Jurkat, Clone E6-1 (cell line): Measurements from ENCODE around the gene ITPR1.

ENCODE experiments used
- DNase-seq: peaks from one replicate; pipeline ENCODE4 v3.0.0-alpha.2; 2011; ENCODE audit warnings: low read depth, low spot score
- H3K4me3 ChIP-seq: 2 replicates; pipeline ENCODE4 v1.5.1; 2011; ENCODE audit warnings: mild to moderate bottlenecking, low read length, control low read depth, moderate library complexity

Gene ITPR1

DNA sequence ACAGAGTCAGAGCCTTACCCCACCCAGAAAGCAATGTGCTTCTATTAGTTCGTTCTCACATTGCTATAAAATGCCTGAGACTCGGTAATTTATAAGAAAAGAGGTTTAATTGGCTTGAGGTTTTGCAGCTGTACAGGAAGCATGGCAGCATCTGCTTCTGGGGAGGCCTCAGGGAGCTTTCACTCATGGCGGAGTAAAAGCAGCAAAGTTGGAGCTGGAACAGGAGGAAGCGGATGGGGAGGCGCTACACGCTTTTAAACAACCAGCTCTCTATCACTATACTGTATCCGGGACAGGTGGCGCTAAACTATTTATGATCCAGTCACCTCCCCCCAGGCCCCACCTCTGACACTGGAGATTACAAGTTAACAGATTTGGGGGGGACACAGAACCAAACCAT lies 309.8 kb downstream of the ITPR1 start:
- H3K4me3 ChIP-seq: no peak overlapping the region
- no peak for DNase-seq

DNA sequence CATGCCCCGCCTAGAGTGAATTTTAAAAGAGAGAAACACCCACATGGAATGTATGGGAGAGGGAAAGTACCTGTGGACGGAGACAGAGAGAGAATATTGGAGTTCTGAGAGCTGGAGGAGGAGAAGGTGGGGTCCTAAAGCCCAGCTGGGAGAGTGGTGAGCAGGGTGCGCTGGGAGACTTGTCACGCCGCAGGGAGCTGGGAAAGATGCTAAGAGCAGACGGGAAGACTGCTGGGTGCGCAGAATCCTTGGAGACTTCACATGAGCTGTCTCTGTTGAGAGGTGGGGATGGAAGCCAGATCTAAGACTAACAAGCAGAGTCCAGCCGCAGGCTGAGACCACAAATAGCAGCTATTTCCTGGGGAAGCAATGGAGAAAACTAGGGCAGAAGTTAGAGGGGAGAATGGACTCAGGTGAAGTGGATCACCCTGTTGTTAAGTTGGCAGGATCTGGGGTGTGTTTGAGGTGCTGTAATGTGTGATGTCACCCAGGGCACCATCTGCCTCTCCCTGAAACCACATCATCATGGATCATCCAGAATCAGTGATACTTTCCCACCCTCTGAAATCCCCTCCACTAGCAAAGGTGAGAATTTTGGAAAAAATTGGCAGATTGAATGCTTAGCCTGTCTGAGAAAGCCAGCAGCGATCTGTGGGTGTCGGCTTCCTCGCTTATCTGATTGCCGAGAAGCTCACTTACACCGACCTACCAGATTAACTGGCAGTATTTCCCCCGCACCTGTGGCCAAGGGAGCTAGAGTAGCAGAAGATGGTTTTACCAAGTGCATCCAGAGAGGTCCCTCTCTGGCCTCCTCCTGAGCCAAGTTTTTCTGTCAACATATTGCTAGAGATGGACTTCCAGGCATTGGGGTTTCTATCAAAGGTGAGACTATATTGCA lies 311.3 kb downstream of the ITPR1 start:
- peak; percentile 57 for DNase-seq
- H3K4me3 ChIP-seq: no peak overlapping the region

DNA sequence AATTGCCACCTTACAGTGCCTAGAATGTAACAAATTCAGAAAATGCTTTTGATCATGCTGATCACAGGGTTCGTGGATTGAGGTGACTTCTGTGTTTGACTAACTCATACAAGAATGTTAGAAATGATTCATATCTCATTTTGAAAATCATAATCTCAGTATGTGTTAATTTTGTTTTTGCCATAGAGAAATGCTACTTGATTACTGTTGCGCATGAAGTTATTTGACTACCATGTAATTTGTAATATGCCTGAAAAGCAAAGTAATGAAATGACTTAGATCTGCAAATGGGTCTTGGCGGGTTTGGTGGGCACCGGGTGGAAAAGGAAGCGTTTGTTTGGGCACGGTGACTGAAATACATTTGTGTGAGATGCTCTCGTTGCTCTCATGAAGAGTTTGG lies 312.5 kb downstream of the ITPR1 start:
- H3K4me3 ChIP-seq: no peak overlapping the region
- DNase-seq: no peak

DNA sequence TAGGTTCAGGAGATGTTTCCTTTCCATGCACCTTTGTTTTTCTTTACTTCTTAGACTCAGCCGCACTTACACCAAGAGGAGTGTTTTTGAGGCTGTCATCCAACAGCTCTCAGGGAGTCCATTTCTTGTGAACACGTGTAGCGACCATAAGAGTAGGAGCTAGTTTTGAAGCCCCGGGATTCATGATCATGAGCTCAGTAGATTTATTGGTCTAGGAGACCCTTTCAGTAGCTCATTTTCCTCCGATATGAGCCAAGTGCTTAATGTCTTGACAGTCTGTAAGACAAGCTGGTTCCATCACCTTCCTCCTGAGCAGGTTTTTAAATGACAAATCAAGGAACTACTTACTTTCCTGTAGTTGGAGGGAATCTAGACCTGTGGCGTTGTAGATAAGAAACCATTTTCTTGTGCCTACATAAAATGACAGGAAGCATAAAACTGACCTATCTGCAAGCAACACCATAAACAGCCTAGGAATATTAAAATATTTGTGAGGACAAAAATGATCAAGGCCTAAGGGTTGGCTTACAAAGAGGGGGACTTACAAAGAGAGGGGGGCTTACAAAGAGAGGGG lies 313.5 kb downstream of the ITPR1 start:
- DNase-seq: no peak
- H3K4me3 ChIP-seq: no peak overlapping the region

DNA sequence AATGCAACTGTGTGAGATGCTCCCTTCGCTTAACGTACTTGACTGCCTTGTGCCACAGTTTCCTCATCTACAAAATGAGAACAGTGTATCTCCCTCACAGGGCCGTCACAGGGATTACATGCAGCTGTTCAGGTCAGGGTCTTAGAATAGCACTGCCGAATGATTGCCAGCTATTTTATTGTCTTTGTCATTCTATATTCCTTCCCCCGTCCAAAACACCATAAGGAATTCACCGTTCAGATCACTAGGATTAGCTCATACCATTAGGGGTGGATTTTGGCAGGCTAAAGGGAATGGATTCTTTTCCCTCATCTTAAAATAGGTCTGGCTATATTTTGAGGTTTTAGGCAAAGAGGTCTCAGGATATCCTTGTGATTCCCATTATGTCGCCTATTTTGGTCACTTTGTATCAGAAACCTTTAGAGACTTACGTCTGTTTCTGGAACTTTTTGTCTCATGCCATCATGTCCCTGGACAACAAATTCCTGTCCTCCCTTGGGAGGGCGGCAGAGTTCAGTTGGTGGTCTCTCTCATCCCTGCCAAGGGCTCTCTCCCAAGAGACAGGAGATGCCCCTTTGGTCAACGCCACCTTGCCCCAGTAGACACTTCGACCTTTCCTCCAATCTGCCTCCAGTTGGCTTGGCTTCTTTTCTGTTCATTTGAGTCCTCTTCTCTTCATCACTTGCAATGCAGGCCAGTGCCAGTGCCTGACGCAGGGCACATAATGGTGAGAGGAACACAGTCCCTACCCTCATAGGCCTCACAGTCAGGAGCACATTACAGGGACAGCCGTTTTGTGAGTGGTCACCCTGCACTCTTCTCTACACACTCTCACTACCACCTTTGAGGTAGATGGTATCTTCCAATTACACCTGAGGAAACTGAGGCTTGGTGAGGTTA lies 314.5 kb downstream of the ITPR1 start:
- no peak overlapping the region for H3K4me3 ChIP-seq
- no peak for DNase-seq

DNA sequence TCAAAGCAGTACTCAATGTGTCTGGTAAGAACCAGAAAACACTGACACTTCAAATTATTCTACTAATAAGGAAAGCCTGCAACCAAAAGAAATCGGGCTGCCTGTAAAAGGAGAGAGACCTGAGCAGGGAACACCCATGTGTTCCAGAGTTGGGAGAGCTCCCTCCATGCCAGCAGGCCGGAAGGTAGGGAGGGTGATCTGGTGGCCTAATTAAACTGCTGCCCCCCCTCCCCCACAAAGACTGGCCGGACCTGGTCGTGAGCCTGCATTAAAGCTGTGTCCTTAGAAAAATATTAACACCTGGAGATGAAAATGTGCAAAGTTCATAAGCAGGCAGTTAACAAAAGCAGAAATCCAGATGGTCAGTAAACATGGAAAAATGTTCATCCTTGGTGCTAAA lies 315.5 kb downstream of the ITPR1 start:
- DNase-seq: no peak
- H3K4me3 ChIP-seq: no peak overlapping the region

DNA sequence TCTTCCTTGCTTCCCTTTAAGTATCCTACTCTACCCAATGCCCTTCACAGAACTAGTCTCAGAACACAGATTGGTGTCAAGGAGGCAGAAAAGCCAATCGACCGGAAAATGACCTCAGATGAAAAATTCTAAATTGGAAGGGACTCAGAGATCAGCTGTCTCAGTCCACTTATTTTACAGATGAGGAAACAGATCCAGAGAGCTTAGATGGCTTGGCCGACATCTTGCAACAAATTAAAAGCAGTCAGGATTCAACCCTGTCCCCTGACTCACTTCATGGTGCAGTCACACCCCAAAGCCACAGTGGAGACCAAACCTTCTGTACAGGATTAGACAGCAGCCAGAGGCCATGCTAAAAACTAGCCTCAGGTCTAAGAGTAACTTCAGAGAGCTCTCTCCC lies 316.8 kb downstream of the ITPR1 start:
- no peak overlapping the region for H3K4me3 ChIP-seq
- no peak for DNase-seq

DNA sequence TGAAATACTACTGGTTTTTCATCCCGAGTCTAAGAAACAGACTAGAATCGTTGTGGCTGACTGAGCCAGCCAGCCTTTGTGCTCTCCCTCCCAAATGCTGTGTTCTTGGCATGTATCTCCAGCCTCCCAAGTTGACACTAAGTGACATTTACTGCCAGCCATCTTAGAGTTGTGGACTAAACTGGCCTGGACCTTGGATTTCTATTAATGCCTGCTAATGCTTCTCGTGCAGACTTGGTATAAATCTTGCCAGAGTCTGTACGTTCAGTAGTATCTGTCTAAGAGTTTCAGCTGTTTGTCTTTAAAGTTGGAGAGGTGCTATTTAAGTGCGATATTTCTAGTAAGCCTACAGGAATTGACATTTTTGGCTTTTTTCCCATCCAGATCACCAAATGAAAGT lies 319.4 kb downstream of the ITPR1 start:
- no peak for DNase-seq
- no peak overlapping the region for H3K4me3 ChIP-seq

DNA sequence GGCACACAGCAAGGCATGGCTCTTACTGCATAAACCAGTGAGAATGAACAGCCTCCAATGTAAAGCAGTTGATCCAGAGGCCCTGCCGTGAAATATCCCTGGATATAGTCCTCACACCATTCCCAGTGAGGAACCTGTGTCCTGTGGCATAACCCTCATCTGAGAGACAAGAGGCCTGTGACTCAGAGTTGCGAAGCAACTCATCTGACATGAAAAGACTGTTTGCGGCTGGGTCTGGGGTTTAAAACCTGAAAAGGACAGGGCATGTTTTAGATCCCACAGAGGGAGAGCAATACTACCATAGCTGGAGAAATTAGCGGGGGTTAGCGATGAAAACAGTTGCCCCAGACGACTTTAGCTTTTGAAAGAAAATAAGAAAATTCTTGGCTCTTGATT lies 320.8 kb downstream of the ITPR1 start:
- no peak for DNase-seq
- H3K4me3 ChIP-seq: no peak overlapping the region

DNA sequence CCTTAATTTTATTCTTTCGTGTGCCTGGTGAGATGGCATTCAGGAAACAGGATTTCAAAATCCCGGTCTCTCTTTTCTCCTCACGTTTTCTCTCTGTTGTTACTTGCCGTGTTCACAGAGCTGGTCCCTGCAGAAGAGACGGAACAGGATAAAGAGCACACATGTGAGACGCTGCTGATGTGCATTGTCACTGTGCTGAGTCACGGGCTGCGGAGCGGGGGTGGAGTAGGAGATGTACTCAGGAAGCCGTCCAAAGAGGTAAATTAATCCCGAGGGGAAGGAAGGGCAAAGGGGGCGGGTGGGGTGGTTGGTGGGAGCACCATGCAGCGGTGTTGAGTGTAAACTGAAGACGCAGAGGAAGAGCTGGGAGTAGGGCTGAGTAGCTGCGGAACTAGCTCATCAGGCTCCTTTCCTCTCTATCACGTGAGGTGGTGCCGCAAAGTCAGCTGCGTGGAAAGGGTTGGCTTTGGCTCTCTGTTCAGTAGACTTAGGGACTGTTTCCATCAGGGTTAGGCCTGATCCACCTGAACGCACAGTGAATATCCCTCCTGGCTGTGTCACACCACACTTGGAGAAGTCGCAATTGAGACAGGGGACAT lies 321.3 kb downstream of the ITPR1 start:
- no peak for DNase-seq
- H3K4me3 ChIP-seq: no peak overlapping the region

DNA sequence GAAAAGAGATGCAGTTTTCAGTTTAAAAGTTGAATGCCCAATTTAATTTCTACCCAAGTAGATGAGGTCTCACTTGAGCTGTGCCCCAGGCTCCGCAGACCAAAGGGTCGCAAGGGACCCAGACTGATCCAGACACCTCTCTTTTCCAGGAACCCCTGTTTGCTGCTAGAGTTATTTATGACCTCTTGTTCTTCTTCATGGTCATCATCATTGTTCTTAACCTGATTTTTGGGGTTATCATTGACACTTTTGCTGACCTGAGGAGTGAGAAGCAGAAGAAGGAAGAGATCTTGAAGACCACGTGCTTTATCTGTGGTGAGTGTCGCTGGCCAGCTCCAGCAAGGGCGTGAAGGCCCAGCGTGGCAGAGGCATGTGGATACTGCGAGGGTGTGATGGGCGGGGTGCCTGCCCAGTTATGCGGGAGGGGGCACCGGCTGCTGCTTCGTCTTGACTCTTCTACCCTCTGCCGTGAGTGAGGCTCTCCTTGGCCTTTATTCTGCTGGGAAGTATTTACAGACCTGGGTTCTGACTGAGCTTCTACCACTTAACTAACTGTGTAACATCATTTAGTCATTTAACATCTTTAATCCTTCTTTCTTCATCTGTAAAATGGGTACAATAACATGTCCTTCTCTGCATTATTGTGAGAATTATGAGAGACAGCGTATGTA lies 321.9 kb downstream of the ITPR1 start:
- no peak for DNase-seq

DNA sequence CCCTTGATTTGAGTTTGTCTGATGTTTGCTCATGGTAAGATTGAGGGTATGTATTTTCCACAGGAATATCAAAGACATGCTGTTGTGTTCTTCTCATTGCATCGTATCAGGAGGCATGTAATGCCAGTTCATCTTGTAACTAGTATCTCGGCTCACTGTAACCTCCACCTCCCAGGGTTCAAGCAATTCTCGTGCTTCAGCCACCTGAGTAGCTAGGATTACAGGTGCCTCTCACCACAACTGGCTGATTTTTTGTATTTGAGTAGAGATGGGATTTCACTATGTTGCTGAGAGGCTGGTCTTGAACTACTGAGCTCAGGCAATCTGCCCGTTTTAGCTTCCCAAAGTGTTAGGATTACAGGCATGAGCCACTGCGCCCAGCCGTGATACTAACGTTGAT lies 323.2 kb downstream of the ITPR1 start:
- no peak for DNase-seq

More for the DNA sequence above, 321.9 kb downstream of the ITPR1 start:
- H3K4me3 ChIP-seq: no peak overlapping the region

DNA sequence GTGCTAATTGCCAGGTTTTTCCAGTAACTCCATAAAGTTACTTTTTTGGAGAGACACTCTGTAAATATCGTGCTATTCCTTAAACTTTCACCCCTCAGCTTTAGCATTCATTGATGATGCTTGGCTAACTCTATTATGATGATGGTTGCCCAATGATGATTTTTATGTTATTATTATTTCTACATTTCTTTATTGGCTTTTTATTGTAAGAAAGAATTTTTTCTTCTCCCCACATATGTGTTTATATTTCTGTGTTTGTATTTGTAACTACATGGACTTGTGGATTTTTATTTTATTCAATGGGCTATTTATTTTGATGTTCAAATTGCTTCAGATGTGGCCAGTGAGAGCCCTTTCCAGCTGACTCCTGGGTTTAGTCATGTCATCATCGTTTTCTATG lies 323.6 kb downstream of the ITPR1 start:
- no peak overlapping the region for H3K4me3 ChIP-seq
- no peak for DNase-seq

More for the DNA sequence above, 323.2 kb downstream of the ITPR1 start:
- no peak overlapping the region for H3K4me3 ChIP-seq

DNA sequence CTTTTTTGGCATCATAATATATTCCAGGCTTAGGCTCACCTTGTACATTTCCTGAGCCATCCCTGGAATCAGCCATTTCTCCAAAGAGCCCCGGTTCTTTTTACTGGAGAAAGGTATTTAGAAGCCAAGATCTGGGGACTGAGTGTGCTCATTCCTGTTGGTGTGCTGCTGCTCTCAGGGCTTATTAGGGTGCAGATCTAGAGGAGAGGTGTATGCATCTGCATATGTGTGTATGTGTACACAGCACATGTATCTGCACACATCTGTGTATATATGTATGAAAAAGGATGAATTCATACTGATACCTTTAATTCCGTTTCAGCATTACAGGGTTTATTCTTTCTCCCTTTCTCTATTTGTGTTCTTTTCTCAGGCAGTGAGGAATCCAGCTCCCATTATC lies 324.0 kb downstream of the ITPR1 start:
- no peak overlapping the region for H3K4me3 ChIP-seq
- DNase-seq: no peak

DNA sequence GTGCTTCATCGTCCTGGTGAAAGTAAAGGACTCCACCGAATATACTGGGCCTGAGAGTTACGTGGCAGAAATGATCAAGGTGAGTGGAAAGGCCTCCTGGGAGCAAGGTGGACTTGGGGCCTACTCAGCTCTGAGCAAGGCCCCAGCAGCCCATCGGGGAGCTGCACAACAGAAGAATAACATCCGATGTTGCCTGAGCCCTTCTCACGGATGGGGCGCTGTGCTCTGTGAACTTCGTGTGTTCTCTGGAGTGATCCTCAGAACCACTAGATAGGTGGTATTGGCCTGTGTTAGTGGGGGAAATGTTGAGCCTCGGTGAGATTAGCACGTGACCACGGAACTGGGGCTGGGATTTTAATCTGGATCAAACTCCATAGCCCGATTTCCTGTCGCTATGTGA lies 325.0 kb downstream of the ITPR1 start:
- DNase-seq: no peak
- no peak overlapping the region for H3K4me3 ChIP-seq

DNA sequence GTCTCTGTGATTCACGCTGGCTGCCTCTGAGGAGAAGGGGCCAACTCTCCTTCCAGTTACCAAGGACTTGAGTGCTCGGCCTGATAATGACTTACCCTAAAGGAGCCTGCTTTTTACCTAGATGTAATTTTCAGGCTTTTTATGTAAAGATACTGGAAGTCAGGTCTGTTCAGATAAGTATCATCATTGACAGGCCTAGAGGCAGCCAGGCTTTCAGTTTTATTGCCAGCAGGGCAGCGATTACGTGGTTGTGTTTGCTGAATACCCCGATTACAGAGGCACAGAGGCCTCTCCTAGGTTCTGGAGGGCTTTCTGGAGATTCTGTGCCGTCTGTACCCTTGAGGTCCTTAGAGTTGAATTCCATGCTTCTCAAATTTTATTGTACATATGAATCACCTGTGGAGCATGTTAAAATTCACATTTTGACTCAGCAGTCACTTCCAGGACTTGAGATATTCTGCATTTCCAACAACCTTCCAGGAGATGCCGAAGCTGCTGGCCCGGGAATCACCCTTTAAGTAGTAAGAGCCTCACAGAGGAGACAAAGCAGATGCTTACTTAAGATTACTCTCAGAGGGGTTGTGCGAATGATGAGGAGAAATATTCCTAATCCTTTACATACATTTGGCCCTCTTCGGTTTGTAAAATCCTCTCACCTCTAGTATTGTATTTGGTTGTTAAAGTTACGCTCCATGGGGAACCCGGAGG lies 326.0 kb downstream of the ITPR1 start:
- DNase-seq: no peak
- no peak overlapping the region for H3K4me3 ChIP-seq

DNA sequence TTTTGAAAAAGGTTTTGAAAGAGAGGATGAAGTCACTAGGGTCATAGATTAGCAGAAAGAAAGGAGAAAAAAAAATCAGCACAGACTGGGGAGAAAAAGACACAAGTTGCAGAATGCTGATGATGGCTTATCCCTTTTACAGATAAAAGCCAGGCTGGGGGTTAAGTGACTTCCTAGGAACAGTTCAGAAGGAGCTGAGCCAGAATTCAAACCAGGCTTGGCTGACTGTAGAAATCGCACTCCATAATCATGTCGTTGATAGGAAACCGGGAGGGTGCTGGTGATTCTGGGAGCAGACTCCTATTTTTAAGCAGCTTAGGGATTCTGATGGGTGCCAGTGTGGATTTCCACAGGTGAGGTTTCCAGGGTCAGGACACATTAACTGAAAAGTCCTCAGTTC lies 326.6 kb downstream of the ITPR1 start:
- DNase-seq: no peak
- no peak overlapping the region for H3K4me3 ChIP-seq

DNA sequence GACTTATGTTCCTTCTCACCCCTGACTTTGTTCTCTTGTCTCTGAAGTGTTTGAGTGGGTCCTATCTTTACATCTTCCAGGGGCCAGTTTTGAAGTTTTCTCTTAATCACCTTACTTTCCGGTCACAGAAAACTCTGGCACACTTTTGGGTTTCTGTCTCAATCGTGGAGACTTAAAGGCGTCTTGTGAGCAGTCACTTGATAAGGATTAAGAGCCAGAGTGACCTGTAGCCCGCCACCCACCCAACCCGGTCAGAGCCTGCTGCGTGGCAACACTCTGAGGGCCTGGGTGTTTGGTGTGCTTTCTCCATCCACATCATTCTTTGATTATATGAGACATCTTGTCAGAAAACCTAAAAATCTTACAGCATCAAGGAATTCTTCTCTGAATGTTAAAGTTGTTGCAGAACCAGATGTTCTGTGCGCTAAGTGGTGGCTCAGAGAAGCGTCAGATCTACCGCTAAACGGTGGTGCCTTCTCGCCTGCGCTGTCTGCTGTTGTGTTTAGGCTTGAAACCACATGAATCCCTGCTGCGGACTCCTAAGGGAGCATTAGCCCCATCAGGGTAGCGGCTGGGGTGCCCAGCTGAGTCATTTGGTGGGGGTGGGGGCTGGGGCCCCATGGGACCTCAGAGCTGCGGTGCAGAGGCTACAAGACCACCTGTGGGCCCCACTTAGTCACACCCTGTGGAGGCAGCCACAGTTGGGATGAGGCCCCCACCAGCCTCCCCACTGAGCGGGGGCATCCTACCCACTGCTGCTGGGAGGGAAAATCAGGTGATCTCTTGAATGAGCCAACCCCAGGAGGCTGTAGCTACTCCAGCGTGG lies 327.4 kb downstream of the ITPR1 start:
- peak; percentile 96 for DNase-seq
- no peak overlapping the region for H3K4me3 ChIP-seq
